Effector CD4-positive, alpha-beta T cell (primary cell): Measurements from ENCODE around the gene MRPS2.
A peak's percentile ranks its signal among the peaks of the same experiment; 100 is the strongest.
"Not testable (repeated sequence)": the region's sequence is repeated elsewhere in the genome, so short reads cannot be mapped to it uniquely, and the experiment has no call there.

ENCODE experiments used
- DNase-seq: peaks from one replicate; pipeline ENCODE4 v3.0.0-alpha.2; 2020

The MRPS2 gene

GRCh38 chr9:135501261-135502167 is 1.0 kb downstream of the MRPS2 start:
- DNase-seq: no peak

- no peak for DNase-seq
Observed at GRCh38 chr9:135502168-135502872, 1.8 kb downstream of the MRPS2 start.

GRCh38 chr9:135502873-135503321 is 2.4 kb downstream of the MRPS2 start:
- no peak for DNase-seq

GRCh38 chr9:135503371-135504261 is 3.1 kb downstream of the MRPS2 start:
- no peak for DNase-seq

GRCh38 chr9:135504262-135505243 is 4.1 kb downstream of the MRPS2 start:
- DNase-seq: peak; percentile 33

GRCh38 chr9:135505406-135506187 is 5.1 kb downstream of the MRPS2 start:
- no peak for DNase-seq

- no peak for DNase-seq
Observed at GRCh38 chr9:135506327-135507103, 6.0 kb downstream of the MRPS2 start.

- no peak for DNase-seq
Observed at GRCh38 chr9:135507104-135508035, 6.9 kb downstream of the MRPS2 start.

- no peak for DNase-seq
Observed at GRCh38 chr9:135508211-135508820, 7.8 kb downstream of the MRPS2 start.

- DNase-seq: no peak
Observed at GRCh38 chr9:135509458-135509857, 9.0 kb downstream of the MRPS2 start.

- no peak for DNase-seq
Observed at GRCh38 chr9:135512241-135512603, 11.7 kb downstream of the MRPS2 start.

GRCh38 chr9:135512904-135513303 is 12.4 kb downstream of the MRPS2 start:
- no peak for DNase-seq

- DNase-seq: no peak
Observed at GRCh38 chr9:135513351-135513846, 12.9 kb downstream of the MRPS2 start.

GRCh38 chr9:135513906-135514305 is 13.4 kb downstream of the MRPS2 start:
- DNase-seq: not testable (repeated sequence)

GRCh38 chr9:135514342-135515082 is 14.0 kb downstream of the MRPS2 start:
- no peak for DNase-seq

GRCh38 chr9:135515083-135515951 is 14.8 kb downstream of the MRPS2 start:
- DNase-seq: no peak
